Peyer's patch (tissue), 4 donors: ENCODE measurements around the gene ABCA2. TPM values are rescaled to one million over a fixed set of nuclear protein-coding genes. Genes with fewer than 3 reads are reported as not detected.

Source experiments
- DNase-seq, 3 donors: peaks; one replicate each; pipeline ENCODE4 v3.0.0-alpha.2; 2017 to 2019
- H3K27ac ChIP-seq, 4 donors: fragments of 200-600 bp; sonication (generic); one replicate each; pipeline ENCODE4 v1.5.1; 2016 to 2019
- H3K27me3 ChIP-seq, 2 donors: fragments of 200-600 bp; sonication (generic); one replicate each; pipeline ENCODE4 v1.5.1; 2019
- H3K36me3 ChIP-seq, 3 donors: fragments of 200-600 bp; sonication (generic); one replicate each; pipeline ENCODE4 v1.5.1; 2016 to 2019
- H3K4me1 ChIP-seq, 4 donors: fragments of 200-600 bp; sonication (generic); one replicate each; pipeline ENCODE4 v1.5.1; 2016 to 2019
- H3K4me3 ChIP-seq, 4 donors: fragments of 200-600 bp; sonication (generic); 1 replicate in 3 of 4; 2 replicates in 1 of 4; pipeline ENCODE4 v1.5.1; 2016 to 2019; ENCODE audit warnings: mild to moderate bottlenecking in 1 of 4
- H3K9me3 ChIP-seq, 4 donors: fragments of 200-600 bp; sonication (generic); one replicate each; pipeline ENCODE4 v1.5.1; 2016 to 2019; ENCODE audit warnings: mild to moderate bottlenecking in 1 of 4
- CTCF ChIP-seq, 6 experiments: fragments of 450-650 bp in 4 of 6; fragments of 200-600 bp in 2 of 6; sonication (generic) in 1 of 6; IDR thresholded peaks; one replicate each; pipeline ENCODE4 v1.5.1; 2017 to 2019; ENCODE audit warnings: antibody characterized with exemption in 6 of 6, mild to moderate bottlenecking in 3 of 6, moderate library complexity in 1 of 6
- POLR2A ChIP-seq, 2 donors: fragments of 450-650 bp; IDR thresholded peaks; one replicate each; pipeline ENCODE4 v1.5.1; 2017; ENCODE audit warnings: antibody characterized with exemption in 2 of 2, mild to moderate bottlenecking in 2 of 2, moderate library complexity in 2 of 2
- total RNA-seq, 4 donors: library from RNA; depleted of rRNA; stranded (reverse); fragments of >200 nt; gene quantifications; one replicate each; pipeline ENCODE4 v1.1.0, GENCODE V29; 2016

Gene ABCA2
- total RNA-seq, 4 donors from 2014 or later, result 46.4 to 69.0 (median 49.0) TPM

DNA sequence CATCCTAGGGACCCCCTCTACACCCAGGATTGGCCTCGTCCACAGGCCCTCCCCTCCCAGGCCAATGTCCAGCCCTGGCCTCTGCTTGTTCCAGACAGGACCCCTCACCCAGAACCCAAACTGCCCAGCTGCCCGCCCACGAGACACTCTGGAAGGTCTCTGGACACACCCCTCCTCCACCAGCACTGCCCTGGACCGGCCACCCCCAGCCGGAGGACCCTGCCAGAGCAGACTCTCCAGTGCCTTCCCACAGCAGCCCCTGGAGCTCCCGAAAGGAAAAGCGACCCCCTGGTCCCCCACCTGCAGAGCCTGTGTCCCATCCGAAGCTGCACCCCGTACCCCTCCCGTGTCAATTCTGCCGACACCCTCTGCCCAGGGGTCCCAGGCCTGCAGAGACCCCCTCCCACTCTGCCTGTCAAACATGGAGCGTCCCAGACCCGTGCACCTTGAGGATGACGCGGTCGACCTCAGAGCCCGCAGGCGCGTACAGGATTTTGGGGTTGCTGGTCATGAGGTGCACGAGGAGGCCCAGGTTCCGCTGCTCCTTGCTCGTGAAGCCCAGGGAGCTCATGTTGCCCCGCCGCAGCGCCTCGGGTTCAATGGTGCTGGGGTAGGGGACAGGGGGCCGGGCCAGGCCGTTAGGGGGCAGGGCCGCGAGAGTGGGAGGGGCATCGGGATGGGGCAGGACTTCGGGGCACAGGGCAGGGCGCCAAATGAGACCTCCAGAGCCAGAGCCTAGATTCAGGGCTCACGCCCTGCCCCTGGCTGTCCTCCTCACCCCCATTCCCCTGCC is 8.0 kb downstream of the ABCA2 start:
- Histone ChIP-seq H3K36me3 (peaks cover 0 to 32% (median 0%) of the 10 kb centered on the region in 3 donors), H3K27ac (no peak overlapping the region), H3K9me3 (no peaks in the 10 kb centered on the region), H3K4me1 (peaks cover 0 to 25% (median 4%) of the 10 kb centered on the region in 4 donors), H3K27me3 (no peaks in the 10 kb centered on the region), H3K4me3 (no peak overlapping the region)
- TF ChIP-seq POLR2A (IDR thresholded peaks at IDR 0.05) (no peak), CTCF (IDR thresholded peaks at IDR 0.05) (no peak)
- no peak for DNase-seq

GRCh38 chr9:137018761-137019559 is 9.1 kb downstream of the ABCA2 start:
- Histone ChIP-seq H3K4me3 (no peak overlapping the region), H3K36me3 (peaks cover 0 to 37% (median 0%) of the 10 kb centered on the region in 3 donors), H3K4me1 (peaks cover 0 to 22% (median 4%) of the 10 kb centered on the region in 4 donors), H3K27ac (no peak overlapping the region), H3K9me3 (no peaks in the 10 kb centered on the region), H3K27me3 (no peaks in the 10 kb centered on the region)
- TF ChIP-seq POLR2A (IDR thresholded peaks at IDR 0.05) (no peak), CTCF (IDR thresholded peaks at IDR 0.05) (no peak)
- no peak for DNase-seq

DNA sequence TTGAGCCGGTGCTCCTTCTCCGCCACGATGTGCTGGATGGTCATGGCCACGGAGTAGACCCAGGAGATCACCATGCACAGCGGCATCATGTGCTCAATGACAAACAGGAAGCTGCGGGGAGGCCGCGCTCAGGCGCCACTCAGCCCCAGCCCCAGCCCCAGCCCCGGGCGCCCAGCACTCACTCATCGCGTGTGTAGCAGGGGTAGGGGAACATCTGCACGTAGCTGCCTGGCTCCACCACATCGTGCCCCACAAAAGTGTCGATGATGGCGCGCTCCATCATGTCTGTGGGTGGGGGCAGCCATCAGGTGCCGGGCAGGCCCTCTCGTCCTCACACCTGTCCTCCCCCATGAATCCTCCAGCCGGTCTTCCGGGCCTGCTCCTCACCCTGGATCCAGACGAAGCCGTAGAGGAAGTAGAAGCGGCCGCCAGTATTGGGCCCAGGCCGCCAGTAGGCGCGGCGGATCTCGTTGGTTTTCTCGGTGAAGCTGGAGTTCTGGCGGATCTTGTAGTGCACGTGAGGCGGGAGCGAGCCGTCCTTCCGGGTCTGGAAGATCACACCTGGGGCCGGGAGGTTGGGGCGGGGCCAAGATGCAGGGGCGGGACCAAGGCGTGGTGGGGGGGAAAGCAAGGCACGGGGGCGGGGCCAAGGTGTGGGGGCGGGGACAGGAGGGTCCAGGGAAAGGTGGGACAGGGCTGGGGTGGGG is 10.1 kb downstream of the ABCA2 start:
- no peak for TF ChIP-seq POLR2A (IDR thresholded peaks at IDR 0.05)
- peaks cover 0 to 13% (median 2%) of the 10 kb centered on the region in 4 donors for H3K4me1 ChIP-seq
- no peaks in the 10 kb centered on the region for H3K9me3 ChIP-seq
- H3K4me3 ChIP-seq, result no peak overlapping the region
- no peak for DNase-seq
- no peak overlapping the region for H3K27ac ChIP-seq
- H3K27me3 ChIP-seq, result no peaks in the 10 kb centered on the region
- H3K36me3 ChIP-seq, result peaks cover 0 to 37% (median 0%) of the 10 kb centered on the region in 3 donors

GRCh38 chr9:137017071-137017470 is 11.0 kb downstream of the ABCA2 start:
- Histone ChIP-seq H3K27ac (no peak overlapping the region), H3K27me3 (no peaks in the 10 kb centered on the region), H3K9me3 (no peaks in the 10 kb centered on the region), H3K4me3 (no peak overlapping the region), H3K4me1 (peaks cover 0 to 6% (median 0%) of the 10 kb centered on the region in 4 donors), H3K36me3 (peaks cover 0 to 44% (median 0%) of the 10 kb centered on the region in 3 donors)
- DNase-seq, result no peak
- TF ChIP-seq CTCF (IDR thresholded peaks at IDR 0.05) (no peak), POLR2A (IDR thresholded peaks at IDR 0.05) (no peak)

- H3K4me1 ChIP-seq, result peaks cover 0 to 2% (median 0%) of the 10 kb centered on the region in 4 donors
- H3K27ac ChIP-seq, result no peak overlapping the region
- H3K36me3 ChIP-seq, result peaks cover 0 to 51% (median 0%) of the 10 kb centered on the region in 3 donors
- no peak for DNase-seq
- no peak overlapping the region for H3K4me3 ChIP-seq
- no peaks in the 10 kb centered on the region for H3K9me3 ChIP-seq
- TF ChIP-seq POLR2A (IDR thresholded peaks at IDR 0.05), result no peak
- no peak for TF ChIP-seq CTCF (IDR thresholded peaks at IDR 0.05)
- no peaks in the 10 kb centered on the region for H3K27me3 ChIP-seq
These were observed 11.6 kb downstream of the ABCA2 start for GRCh38 chr9:137016436-137016835.
